Hematopoietic multipotent progenitor cell treated with erythropoietin and hydrocortisone succinate and interleukin-3 and kit ligand, for 8 days (in vitro differentiated cells): ENCODE data around the gene MYL9.
"Not testable (repeated sequence)": the region's sequence is repeated elsewhere in the genome, so short reads cannot be mapped to it uniquely, and the experiment has no call there.

Source experiments
- DNase-seq: peaks from one replicate; pipeline ENCODE4 v3.0.0-alpha.2; 2015

Gene MYL9

DNA sequence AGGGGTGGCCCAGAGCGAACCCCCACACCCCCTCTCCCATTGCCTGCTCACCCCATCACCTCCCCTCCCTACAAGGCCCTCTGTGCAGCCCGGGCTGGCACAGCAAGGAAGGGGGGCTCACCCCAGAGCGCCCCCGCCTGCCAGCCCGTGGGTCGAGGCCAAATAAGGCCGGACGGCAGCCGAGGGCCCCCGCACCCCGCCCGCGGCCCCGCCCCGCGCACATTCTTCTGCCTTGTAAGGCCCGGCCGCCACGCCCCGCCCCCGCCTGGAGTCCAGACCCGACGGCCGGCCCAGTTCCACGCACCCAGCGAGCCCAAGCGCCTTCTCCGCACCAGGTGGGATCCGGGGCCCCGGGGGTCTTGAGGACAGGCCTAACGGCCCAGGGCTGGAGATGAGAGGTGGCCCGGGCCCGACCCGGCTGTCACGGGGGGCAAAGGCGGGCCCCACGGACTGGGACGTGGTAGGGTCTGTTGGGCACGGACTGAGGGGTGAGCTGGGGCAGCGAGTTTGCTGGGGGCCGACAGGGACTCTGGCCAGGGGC is at the start of gene MYL9:
MYL9 (plus strand) TSS at position 293 of the 541 bp plus-strand sequence. CDS start 3,366 bp downstream, outside the sequence.
- no peak for DNase-seq

DNA sequence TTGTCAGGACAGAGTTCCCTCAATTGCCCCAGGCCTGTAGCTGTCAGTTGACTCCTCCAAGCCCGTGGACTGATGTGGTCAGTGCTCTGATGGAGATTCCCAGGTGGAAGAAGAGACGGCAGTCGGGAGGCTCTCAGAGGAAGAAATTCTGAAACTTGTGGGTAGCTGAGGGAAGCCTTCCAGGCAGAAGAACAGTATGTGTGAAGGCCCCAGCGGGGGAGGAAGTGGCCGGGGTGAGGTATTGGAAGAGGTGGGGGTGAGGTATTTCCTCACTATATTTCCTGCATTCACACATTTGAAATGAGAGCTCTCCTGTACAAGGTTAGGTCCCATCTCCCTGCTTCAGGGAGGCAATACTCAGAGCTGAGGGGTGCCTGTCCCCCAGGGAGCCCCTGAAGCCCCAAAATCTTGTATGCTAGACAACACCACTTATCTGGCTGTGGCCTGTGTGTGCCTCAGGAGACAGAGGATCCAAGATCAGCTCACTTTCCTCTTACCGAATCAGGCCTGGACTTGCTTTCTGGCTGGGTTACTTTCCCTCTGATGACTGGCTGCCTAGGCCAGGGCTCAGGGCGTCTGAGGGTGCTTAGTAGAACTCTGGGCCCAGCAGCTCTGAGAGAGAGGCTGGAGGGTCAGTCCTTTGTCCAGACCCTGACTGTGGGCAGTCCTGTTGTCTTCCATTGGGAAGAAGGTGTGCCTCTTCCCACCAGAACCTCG is 49.3 kb upstream of the MYL9 start:
- no peak for DNase-seq

DNA sequence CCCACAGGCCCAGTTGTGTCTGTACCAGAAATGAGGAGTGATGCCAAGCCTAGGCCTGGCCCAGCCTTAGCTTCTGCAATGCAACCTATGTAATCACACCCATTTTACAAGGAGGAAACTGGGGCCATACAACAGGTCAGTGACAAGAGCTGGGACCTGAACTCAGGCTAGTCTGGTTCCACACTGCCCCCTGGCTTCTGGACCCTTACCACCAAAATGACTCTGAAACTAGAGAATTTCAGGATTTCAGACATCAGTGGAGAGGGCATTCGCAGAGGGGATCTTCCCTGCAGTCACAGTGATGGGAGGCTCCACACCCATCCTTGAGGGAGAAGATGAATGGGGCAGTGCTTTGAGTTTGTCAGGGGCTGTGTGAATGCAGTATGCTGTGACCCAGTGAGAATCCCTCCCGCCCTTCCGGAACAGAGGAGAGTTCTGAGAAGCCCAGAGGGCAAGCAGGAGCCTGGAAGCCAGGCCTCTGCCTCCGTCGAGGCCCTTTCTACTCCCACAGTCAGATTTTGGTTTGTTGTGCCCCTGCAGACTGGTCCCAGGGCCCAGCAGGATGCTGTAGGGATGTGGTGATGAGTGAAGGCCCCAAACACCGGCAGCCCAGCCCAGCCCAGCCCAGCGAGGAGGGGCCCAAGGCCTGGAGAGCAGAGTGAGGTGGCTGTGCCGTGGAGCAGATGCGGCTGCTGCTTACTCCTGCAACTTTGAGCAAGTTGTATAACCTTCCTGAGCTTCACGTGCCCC is 48.1 kb upstream of the MYL9 start:
- peak; percentile 13 for DNase-seq

DNA sequence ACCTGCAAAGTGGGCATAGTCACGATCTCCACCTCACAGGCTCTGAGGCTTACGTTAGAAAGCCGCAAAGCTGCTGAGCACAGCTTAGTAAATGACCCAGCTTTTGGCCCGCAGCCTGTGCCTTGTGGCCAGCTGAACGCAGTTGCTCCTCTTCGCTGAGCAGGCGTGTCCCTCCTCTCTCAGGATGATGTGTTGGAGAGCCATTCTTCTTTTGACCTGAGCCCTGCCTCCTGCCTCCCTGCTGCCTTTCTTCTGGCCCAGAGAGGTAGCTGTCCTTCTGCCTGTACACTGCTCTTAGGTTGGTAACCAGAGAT is 47.6 kb upstream of the MYL9 start:
- no peak for DNase-seq

DNA sequence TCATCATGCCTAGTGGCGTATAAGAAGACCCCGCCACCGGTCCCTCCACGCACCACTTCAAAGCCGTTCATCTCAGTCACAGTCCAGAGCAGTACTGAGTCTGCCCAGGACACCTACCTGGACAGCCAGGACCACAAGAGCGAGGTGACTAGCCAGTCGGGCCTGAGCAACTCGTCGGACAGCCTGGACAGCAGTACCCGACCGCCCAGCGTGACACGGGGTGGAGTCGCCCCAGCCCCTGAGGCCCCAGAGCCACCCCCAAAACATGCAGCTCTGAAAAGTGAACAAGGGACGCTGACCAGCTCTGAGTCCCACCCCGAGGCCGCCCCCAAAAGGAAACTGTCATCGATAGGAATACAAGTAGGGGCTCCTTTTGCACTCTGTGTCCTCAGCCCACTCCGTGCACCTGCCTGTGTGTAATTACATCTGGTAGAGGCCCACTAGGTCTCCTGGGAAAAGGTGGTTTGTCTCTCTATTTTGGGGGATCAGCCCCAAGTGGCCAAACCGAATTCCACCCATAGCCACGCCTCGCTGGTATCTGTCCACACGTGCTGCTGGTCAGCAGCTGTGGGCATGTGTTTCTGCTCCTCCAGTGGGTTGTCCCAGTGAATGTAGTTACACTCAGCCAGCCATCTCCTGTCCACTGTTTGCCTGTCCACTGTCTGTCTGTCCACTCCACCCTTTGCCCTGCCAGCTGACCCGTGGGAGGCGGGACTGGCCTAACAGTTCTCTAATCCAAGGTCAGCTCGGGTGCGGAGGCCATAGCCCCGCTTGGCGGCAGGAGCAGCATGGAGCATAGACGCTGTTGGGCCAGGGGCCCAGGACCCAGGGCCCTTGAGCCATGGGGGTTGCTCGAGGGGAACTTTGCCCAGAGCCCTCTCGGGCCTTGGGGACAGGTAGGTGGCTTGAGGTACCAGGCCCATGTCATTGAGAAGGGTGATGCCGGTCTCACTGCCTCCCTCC is 44.3 kb upstream of the MYL9 start:
- no peak for DNase-seq

DNA sequence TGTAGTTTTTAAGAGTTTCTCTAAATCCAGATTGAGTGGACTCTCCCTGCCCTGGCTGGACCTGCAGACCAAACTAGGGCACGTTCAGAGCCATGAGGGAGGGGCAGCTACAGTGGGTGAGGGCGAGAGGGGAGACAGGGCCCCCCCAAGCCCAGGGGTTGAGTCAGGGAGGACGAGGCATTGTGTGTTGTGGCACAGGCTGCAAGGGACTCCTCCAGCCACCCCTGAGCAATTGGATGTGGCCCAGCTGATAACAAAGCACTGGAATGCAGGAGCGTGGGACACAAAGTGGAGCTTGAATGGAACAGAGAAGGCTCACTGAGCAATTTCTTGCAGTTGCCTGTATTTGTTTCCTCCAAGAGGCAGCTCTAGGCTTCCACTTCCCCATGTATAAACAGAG is 43.5 kb upstream of the MYL9 start:
- no peak for DNase-seq

DNA sequence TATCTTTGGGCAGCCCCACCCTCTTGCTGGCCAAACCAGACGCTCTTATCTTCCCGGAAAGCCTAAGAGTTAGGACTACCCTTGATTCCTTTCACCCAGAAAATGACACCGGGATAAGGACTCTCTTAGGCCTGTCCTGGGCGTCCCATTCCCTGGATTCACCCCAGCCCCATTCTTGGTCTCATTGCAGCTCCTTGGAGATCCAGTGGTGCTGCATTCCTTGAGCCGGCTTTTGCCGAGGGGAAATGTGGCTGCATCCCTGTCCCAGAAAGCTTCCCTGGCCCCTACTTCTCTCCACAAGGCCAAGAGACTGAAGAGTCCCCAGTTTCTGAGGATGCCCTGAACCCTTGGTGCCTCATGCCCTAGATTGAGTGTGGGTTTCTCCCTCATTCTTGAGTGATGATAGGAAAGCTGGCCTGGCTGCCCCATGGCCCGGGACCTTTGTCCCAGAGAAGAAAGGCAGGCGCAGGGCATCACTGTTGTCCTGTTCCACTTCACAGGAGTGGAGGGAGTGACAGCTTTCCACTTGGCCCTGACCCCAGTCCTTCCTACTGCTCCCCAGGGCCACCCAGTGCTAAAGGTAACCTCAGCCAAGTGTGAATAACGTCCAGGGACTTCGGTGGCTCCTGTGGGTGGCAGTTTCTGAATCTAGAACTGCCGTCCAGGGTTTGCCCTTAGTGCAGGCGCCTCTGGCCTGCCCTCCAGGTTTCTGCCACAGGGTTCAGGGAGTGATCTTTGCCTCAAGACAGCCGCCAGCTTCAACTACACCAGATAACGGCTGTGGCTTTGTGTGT is 42.7 kb upstream of the MYL9 start:
- DNase-seq = no peak

DNA sequence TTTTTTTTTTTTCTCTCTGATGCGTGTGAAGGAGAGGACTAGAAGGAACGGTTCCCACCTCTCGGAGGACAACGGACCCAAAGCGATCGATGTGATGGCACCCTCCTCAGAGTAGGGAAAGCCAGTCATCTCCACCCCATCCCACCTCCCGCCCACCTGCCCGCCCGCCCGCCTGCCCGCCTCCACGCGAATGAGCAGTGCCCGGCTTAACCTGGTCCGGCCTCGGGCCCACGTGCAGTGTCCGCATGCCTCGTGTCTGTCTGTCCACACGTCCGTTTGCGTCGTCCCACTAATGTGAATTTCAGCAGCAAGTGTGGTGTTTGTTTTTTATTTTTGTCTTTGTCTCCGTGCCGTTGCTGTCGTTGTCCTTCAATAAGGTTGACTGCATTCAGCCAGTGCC is 42.1 kb upstream of the MYL9 start:
- DNase-seq = no peak

DNA sequence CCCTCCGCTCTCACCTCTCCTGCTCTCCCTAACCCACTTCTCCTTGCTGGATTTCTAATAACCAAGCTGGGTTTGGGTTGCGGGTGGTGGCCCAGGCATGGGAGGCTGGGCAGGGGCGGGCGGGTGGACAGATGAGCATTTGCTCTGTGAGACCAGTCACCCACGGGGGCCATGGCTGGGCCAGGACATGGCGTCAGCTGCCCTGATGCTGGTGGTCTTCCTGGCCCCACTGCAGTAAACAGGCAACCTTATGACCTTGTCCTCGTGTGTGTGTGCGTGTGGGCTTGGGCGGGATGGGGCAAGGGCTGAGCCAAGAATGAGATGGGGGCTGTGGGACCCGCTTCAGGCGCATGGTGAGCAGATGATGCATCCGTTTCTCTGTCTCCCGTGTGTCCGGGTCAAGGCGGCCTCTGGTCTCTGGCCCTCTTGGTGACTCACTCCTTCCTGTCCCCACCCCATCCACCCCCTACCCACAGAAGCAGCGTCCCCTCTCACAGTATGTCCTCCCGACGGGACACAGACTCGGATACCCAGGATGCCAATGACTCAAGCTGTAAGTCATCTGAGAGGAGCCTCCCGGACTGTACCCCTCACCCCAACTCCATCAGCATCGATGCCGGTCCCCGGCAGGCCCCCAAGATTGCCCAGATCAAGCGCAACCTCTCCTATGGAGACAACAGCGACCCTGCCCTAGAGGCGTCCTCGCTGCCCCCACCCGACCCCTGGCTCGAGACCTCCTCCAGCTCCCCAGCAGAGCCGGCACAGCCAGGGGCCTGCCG is 41.4 kb upstream of the MYL9 start:
- DNase-seq = no peak

DNA sequence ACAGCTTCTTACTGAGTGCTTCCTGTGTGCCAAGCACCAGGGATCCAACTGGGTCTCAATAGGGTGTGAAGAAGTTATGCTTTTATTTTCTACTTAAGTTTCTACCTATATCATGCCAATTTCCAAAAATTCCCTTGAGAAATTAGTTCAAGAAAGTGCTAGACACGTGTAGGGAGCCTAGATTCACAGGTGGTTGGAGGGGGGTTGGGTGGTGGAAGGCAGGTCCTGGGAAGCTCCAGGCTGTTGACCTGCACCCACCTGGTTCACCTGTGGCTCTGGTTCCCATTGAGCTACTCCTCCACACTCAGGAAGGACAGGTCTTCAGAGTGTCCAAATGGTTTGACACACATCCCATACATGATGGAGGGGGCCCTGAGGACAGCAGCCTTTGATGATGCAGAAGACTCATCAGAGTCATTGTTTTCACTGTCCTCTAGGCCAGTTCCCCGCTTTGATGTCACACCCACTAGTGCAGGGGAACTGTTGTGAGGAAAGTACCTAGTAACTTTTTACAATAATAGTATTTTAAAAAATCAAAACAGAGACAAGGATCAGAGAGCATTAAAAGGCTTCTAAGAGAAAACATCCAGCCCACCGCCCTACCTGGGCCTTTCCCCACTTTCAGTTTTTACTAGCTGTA is 39.8 kb upstream of the MYL9 start:
- DNase-seq = no peak

DNA sequence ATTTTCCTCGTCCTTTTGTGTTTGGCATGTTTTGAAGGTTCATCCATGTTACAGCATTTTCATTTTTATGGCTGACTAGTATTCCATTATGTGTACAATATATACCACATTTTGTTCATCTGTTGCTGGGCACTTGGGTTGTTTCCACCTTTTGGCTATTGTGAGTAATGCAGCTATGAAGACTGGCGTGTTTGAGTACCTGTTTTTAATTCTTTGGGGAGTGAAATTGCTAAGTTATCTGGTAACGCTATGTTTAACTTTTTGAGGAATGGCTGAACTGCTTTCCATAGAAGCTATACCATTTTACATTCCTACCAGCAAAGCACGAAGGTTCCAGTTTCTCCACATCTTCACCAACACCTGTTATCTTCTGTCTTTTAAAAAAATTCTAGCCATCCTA is 37.0 kb upstream of the MYL9 start:
- no peak for DNase-seq

DNA sequence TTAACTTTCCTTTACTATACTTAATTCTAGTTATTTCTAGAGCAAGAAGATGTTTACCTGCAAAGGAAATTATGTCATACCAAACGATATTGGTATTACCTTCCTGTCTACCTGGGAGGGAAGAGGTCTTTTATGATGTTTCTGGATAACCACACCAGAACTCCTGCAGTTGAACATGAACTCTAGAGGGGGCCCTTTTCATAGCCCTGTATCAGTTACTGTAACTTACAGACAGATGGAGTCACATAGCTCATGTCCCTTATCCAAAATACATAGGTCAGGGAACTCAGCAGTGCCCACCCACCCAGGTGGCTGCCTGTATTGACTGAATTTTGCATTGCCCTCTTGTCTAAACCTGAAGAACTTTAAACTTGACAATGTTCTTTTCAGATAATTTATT is 35.1 kb upstream of the MYL9 start:
- DNase-seq = peak; percentile 40

DNA sequence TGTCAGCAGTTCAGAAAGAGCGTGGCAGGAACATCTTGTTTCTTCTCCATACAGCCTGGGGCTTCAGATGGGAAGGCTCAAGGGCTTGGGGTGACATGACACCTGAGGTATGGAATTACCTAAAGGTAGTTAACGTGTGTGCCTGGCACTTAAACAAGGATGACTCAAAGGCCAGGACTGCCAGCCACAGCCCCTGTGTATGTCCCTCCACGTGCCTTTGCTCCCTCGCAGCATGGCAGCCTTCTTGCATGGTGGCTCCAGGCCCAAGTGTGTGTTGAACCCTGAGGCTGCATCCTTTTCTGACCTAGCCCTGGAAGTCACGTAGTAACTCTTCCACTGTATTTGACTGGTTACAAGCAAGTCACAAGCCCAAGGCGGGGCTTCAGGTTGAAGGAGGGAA is 33.6 kb upstream of the MYL9 start:
- DNase-seq = no peak

DNA sequence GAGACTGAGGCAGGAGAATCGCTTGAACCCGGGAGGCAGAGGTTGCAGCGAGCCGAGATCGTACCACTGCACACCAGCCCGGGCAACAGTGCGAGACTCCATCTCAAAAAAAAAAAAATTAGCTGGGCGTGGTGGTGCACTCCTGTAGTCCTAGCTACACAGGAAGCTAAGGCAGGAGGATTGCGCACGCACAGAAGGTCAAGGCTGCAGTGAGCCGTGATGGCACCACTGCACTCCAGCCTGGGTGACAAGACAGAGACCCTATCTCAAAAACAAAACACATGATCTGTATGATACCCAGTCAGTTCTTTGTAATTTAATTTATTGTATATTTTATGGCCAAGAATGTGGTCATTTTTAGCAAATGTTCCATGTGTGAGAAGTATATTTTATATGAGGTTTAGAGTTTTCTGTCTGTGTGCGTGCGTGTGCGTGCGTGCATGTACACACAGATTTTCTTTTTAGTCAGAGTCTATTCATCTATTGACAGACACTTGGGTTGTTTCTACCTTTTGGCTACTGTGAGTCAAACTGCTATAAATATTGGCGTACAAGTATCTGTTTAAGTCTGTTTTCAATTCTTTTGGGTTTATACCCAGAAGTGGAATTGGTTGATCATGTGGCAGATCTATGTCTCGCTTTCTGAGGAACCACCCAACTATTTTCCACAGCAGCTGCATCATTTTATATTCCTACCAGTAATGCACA is 22.2 kb upstream of the MYL9 start:
- DNase-seq = no peak

DNA sequence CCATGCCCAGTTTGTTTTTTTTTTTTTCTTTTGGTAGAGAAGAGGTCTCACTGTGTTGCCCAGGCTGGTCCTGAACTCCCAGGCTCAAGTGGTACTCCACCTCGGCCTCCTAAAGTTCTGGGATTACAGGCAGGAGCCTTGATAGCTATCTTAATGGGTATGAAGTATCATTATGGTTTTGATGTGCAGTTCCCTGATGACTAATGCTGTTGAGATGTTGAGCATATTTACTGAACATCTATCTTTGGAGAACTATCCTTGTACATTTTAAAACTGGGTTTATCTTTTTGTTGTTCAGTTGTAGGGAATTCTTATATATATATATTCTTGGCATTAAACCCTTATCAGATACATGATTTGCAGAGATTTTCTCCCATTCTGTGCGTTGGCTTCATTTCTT is 21.4 kb upstream of the MYL9 start:
- DNase-seq = no peak

DNA sequence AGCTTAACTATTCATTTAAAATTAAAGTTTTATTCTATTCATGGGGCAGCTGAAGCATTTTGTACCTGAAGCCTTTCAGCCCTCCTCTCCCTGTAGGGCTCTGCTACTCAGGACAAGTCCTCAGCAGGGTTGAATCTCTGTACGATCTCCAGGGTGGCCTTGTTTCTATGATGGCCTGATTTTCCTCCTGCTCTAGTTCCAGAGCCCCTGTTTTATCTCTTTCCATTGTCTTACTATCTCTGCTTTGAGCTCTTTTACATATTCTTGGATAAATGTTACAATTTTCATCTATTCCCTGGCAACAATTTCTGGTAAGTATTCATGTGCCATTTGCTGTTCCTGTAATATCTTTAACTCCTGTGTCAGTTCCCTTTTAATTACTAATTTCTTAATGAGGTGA is 19.8 kb upstream of the MYL9 start:
- DNase-seq = no peak

DNA sequence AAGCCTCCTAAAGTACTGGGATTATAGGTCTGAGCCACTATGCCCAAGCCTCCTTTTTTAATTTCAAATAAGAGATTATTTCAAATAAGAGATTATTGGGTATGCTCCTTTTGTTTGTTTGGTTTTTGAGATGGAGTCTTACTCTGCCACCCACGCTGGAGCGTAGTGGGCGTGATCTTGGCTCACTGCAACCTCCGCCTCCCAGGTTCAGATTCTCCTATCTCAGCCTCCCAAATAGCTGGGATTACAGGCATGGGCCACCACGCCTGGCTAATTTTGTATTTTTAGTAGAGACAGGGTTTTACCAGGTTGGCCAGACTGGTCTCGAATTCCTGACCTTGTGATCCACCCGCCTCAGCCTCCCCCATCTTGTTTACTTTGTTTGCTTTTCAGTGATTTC is 18.9 kb upstream of the MYL9 start:
- DNase-seq = not testable (repeated sequence)

DNA sequence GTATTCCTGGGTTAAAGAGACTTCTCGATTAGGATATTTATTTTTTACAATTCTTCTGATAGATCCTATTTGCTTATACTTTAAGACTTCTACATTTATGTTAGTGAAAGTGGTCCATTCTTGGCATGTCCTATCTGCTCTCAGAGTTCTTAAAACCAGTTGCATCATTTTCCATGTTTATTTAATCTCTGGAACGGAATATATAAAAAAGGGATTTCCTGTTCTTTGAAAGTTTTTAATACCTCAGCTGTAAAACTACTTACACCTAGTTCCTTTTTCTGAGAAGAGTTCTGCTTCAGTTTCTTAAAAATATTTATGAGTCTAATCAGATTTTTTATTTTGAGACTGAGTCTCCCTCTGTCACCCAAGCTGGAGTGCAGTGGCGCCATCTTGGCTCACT is 18.0 kb upstream of the MYL9 start:
- DNase-seq = no peak

DNA sequence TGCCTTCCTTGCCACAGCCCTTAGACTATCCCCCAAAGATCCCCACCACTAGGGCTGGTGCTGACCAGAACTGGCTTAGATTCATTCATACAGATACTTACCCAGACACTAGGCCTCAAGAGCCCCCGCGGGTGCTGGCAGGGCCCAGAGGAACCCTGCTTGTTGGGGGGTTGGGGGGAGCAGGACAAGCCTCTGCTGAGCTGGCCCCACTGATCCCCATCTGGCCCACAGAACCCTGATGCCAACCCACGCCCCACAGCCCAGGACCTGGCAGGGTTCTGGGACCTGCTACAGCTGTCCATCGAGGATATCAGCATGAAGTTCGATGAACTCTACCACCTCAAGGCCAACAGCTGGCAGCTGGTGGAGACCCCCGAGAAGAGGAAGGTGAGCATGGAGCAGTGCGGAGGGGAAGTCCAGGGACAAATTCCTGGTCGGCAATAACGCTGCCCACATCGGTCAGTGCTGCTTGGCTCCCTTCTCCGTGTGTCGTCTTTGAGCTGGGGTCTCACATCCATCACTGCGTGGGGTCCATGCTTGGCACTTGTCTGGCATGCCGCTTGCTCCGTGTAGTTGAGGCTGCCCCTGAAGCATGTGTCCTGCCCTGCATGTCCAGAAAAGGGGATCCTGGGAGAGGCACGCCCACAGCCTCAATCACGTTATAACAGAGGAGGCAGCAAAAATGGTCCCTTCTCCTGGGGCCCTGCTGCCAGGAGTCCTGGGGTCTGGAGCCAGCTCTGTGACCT is 15.5 kb upstream of the MYL9 start:
- DNase-seq = no peak

DNA sequence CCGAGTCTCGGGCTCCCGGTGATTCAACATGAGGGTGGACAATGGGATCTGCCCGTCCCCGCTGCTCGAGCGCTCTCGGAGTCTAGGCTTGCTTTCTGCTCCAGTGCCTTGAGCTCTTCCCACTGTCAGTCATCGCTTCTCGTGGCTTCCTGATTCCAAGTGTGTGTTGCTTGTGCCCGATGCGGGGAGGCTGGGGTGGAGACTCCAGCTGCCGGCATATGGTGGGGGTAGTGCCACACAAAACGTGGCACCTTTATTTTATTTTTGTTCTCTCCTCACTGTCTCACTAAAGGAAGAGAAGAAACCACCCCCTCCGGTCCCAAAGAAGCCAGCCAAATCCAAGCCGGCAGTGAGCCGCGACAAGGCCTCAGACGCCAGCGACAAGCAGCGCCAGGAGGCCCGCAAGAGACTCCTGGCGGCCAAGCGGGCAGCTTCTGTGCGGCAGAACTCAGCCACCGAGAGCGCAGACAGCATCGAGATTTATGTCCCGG is 14.8 kb upstream of the MYL9 start:
- no peak for DNase-seq
